PC-3 (cell line): ENCODE data around the gene NLGN1.

Source experiments
- EZH2 ChIP-seq: fragments of 300-600 bp; sonication (generic); IDR thresholded peaks from one replicate; pipeline ENCODE4 v1.6.1; 2017; ENCODE audit warnings: antibody characterized with exemption, mild to moderate bottlenecking, low read length; ENCODE audit not compliant: unreplicated experiment
- EZH2phosphoT487 ChIP-seq: fragments of 300-600 bp; sonication (generic); IDR thresholded peaks from 2 replicates; pipeline ENCODE4 v1.6.1; 2018; ENCODE audit warnings: mild to moderate bottlenecking, antibody characterized with exemption, low read length, borderline replicate concordance
- TF ChIP-seq, protein P1 (sequence below): fragments of 300-600 bp; sonication (generic); conservative IDR thresholded peaks from 2 replicates; pipeline ENCODE4 v1.5.1; 2017; ENCODE audit warnings: antibody characterized with exemption, low read depth, mild to moderate bottlenecking, low read length

- TF ChIP-seq, protein P1, sequence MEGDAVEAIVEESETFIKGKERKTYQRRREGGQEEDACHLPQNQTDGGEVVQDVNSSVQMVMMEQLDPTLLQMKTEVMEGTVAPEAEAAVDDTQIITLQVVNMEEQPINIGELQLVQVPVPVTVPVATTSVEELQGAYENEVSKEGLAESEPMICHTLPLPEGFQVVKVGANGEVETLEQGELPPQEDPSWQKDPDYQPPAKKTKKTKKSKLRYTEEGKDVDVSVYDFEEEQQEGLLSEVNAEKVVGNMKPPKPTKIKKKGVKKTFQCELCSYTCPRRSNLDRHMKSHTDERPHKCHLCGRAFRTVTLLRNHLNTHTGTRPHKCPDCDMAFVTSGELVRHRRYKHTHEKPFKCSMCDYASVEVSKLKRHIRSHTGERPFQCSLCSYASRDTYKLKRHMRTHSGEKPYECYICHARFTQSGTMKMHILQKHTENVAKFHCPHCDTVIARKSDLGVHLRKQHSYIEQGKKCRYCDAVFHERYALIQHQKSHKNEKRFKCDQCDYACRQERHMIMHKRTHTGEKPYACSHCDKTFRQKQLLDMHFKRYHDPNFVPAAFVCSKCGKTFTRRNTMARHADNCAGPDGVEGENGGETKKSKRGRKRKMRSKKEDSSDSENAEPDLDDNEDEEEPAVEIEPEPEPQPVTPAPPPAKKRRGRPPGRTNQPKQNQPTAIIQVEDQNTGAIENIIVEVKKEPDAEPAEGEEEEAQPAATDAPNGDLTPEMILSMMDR: no peak
- TF ChIP-seq EZH2 (no peak), EZH2phosphoT487 (no peak)
Observed at GRCh38 chr3:173748105-173748504, 350.6 kb downstream of the NLGN1 start.
